ENCODE measurements around the gene CX3CL1.

DNA sequence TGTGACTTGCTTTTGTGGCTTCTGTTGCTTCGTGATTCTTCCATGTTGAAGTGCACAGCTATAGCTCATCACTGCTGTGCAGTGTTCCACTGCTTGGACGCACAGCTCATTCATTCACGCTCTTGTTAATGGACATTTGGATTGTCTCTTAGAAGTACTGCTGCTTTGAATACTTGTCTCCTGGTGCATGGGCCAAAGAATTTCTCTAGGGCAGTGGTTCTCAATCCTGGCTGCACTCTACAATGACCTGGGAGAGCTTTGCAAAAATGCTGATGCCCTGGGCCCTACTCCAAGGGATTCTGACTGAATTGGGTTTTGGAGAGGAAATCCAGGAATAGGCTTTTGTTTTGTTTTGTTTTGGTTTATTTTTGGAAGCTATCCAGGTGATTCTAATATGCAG, 52.3 kb downstream of the CX3CL1 start:
- TF ChIP-seq CTCF (IDR thresholded peaks at IDR 0.05) (no peak), POLR2AphosphoS5 (IDR thresholded peaks at IDR 0.05) (no peak), EP300 (IDR thresholded peaks at IDR 0.05) (no peak), POLR2A (IDR thresholded peaks at IDR 0.05) (no peak)

Data from suprapubic skin (tissue), 4 donors.